Eye (tissue), 1 donor: ENCODE measurements around the gene TAOK2.
"Not testable (repeated sequence)": the region's sequence is repeated elsewhere in the genome, so short reads cannot be mapped to it uniquely, and the experiment has no call there.

Experiments used
- DNase-seq: peaks from one replicate; pipeline ENCODE4 v3.0.0-alpha.2; 2015

The TAOK2 gene

DNA sequence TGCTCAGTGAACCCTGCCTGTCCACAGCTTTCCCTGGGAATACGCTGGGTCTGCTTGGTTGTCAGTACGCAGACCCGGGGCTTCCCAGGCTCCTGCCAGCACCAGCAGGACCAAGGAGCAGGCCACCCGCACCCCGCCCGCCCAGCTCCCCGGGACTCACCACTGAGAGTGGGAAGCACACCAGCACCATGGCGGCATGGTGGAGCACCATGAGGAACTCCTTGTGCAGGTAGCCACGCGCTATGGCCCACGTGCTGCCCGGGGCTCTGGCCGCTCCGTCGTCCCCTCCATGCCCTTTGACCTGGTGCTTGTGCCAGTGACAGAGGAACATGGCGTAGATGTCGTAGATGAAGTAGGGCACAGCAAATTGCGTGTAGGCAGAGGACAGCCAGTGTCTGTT, 52.8 kb downstream of the TAOK2 start:
- no peak for DNase-seq

DNA sequence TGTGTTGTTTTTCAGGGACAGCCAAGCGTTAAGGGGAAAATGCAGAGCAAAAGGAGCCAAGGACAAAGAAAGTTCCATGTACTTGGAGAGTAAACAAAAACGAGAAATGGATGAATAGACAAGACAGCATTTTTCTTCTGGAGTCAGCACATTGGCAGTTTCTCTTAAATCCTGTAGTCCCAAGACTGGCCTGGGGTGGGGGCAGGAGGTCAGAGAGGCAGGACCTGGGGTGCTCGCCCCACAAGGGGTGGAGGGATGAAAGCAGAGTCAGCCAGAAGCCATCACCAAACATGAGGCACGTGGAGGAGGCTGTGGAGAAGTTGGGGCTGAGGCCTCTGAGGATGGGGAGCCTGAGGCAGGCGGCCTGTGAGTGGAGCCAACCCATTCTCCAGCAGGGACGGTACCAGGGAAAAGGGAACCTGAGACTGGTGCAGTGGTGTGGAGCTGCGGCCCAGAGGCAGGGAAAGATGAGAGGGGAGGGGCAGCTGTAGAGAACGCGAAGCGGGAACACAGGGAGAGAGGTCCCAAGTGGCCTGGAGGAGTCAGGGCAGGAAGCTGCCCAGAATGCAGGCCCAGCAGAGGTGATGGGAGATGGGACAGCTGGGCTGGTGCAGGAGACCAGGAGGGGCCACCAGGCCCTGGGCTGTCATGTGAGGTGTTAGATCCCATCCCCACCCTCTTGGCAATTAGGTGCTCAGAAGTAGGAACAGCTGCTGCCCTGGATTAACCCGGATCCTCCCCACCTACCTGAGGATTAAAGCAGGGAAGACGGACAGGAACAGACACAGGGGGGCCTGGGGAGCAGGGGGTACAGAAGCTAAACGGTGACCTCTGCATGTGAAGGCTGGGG, 54.1 kb downstream of the TAOK2 start:
- DNase-seq: peak; percentile 38

DNA sequence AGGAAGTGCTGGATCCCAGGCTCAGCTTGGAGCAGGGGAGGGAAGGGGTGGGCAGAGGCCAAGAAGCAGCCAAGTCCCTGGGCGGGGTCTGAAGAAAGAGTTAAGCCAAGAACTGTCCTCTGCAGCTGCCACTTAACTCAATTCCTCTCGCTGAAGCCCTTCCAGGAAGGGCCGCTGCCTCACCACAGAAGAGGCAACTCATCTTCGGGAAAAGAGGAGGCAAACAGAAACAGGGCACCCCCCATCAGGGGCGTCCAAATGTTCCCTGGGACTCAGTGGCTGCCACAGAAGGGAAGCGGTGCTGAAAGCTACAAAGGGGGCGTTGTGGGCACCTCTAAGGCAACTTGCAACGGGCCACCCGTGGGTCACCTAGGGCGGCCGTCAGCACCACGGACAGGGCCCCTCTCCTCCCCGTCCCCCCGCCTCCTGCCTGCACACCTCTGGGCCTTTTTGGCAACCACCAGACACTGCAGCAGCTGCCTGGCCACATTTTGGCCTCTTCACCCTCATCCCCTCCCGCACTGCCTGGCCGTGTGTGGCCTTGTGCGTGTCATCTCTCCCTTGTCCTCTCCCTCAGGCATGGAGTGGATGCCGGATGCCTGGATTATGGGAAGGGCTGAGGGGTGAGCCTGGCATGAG, 54.9 kb downstream of the TAOK2 start:
- peak; percentile 53 for DNase-seq

DNA sequence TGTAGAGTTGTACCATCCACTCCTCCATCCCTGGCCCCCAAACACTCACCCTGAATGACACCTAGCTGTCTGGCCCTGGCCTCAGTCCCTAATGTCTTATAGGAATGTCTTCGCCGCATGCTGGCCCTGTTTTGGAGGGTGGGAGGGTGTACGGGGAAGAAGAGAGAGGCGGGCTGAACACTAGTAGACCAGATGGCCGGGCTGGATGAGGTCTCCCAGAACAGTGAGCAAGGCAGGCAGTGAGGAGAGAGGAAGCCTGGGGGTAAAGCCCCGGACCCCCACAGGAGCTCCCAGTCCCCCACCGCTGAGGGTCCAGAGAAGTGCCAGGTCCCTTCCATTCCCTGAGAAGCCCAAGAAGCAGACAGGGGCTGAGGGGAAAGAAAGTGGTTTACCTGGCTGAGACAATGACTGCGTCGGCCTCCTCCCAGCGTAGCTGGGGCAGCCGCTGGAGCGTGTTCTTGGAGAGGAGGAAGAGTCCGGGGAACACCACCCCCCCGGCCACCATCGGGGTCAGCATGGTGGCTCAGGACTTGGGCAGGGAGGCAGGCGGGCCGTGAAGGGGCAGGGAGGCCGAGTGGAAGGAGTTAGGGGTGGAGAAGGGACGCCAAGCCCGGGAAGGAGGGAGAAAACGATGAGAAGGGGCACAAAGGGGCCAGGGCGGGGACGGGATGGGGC, 56.5 kb downstream of the TAOK2 start:
- peak; percentile 41 for DNase-seq

DNA sequence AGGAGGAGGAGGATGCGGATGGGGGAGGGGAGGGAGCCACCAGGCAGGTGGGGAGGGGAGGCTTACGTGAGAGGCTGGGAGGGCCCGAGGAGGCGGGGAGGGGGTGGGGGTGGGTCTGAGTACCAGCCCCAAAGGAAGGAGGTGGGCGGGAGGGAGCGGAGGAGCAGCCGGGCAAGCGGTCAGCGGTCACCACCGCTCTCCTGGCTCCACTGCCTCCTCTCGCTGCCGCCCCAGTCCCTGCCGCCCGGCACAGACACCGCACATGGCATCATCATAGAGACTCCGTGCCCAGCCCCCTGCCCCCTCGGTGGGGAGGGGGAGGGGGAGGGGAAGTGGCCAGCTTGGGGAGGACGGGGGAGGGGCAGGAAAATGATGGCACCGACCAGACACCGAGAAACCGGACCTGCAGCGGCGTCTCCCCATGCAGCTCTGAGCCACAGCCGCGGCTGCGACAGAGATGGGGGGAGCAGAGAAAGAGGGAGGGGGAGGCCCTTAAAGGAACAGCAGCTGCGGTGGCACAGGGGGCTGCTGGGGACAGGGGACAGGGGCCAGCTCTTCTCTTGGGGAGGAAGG, 57.3 kb downstream of the TAOK2 start, which contains the start of gene TLCD3B:
TSS of gene TLCD3B (minus strand) at position 431 of the 573 bp plus-strand sequence. CDS start 744 bp downstream, outside the sequence.
- peak; percentile 75 for DNase-seq

DNA sequence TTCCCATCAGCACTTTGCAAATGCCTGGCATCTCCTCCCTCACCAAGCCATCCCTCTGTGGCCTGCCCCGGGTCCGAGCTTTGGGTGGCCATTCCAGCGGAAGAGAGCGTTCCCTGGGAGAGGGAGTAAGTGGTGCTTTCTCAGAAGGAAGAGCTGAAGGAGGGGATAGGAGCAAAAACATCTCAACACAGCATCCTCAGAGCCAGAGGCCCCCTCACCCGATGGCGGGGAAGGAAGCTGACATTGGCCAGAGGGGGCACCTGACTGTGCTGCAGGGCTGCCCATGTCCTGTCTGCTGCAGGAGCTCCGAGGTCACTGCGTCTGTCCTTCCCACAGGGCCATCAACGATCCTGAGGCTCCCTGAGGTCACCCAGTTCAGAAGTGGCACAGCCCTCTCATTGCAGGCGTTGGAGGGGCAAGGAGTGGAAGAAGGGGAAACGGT, 57.8 kb downstream of the TAOK2 start:
- no peak for DNase-seq

DNA sequence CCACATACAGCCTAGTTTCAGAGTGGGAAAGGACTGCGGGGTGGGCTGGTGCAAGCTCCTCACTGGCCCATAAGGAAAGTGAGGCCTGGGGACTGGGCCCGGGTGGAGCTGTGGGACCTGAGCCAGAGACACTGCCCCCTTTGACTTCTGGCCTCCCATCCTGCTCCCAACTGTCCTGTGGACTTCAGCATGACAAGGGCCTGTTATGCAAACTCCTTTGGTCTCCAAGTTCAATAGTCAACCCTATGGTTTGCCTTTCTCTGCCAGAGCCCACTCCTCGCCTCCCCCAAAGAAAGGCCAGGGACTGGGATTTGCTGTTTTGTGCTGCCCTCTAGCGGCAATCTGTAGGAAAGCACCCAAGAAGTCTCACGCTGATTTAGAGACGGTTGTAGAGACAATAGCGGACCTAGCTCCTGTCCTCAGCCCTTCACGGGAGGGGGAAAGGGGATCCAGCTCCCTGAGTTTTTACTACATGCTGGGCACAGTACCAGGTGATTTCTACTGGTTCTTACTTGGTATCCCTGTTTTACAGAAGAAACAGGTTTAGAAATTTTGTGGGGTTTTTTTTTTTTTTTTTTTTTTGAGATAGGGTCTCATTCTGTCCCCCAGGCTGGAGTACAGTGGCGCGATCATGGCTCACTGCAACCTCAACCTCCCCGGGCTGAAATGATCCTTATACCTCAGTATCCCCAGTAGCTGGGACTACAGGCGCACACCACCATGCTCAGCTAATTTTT, 58.6 kb downstream of the TAOK2 start:
- DNase-seq: peak; percentile 94

DNA sequence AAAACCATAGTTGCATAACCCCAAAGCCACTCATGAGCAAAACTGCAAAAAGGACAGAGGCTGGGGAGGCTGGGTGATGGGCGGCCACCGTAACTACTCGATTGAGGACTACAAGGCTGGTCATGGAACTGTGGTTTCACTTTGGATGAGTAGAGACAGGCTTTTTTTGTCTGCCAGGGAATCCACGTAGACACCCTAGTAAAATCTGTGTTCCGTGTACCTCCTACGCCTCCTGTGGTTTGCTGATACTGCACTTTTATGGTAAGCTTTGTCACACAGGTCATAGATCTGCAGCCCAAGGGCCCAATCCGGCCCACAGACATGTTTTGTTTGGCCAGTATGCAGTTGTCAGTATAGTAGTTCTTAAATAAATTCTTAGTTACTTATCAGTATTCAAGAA, 59.6 kb downstream of the TAOK2 start:
- DNase-seq: no peak

DNA sequence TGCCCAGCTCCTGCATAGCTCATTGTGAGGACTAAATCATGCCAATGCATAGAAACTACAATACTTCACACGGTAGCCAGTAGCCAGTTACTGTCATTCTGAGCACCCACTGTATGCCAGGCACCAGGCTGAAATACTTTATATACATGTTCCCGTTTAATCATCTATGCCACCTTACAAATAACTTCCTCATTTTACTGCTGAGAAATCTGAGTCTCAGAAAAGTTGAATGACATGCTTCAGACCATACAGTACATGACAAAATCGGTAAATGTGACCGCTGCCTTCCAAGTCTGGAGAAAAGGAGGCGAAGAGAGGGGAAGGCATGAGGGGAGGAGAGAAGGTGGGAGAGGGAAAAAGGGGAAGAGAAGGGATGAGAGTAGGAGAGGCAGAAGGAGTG, 66.6 kb downstream of the TAOK2 start:
- DNase-seq: no peak

DNA sequence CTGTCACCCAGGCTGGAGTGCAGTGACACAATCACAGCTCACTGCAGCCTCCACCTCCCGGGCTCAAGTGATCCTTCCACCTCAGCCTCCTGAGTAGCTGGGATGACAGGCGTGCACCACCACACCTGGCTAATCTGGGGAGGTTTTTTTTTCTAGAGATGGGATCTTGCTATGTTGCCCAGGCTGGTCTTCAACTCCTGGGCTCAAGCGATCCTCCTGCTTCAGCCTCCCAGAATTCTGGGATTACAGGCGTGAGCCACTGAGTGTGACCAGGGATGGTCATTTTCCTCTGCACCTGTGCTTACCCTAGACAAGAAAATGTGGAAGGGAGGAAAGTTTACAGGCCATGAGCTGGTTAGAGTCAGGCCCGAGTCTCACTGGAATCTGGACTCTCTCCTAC, 67.0 kb downstream of the TAOK2 start:
- DNase-seq: not testable (repeated sequence)

DNA sequence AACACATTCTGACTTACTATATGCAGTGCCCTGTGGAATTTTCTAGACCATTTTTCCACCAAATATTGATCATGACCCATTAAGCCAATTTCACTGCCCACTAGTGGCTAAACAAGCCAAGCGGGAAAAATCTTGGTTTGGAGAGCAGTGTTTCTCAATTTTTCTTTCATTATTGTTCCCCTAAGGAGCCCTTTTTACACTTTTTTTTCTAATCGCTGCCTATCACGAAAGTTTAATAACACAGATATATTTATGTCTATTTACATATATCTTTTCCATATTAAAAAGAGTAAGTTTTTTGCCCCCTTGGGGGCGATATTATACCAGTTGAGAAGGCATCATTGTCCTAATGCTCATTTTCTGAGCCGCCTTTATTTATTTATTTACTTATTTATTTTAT, 68.2 kb downstream of the TAOK2 start:
- DNase-seq: peak; percentile 59
